Measurements from ENCODE around the gene KIRREL3.

The KIRREL3 gene

DNA sequence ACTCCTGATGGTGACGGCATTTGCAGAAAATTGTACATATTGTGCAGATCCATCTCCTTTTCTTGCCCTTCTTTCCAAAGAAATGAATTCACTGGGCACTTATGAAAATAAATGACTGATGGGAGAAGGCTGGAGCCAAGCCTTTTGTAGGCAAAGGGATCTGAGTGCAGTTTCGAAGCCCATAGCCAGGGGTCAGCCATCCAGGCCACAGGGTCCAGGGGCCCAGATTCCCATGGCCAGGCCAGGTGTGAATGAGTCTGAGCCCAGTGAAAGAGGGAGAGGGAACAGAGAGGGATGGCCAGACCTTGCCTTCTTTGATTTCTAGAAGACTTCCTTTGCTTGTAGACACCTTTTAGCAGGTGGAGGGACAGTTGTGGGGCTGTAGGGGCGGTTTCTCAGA is 209.1 kb downstream of the KIRREL3 start:
- Mint-ChIP-seq H3K4me3 (no peak overlapping the region), H3K4me1 (ENCODE audit: low read depth) (no peaks in the 10 kb centered on the region), H3K36me3 (ENCODE audit: low read depth) (no peaks in the 10 kb centered on the region), H3K9me3 (no peaks in the 10 kb centered on the region), H3K27ac (no peak overlapping the region), H3K27me3 (peaks cover 5% of the 10 kb centered on the region)
- no peak for DNase-seq

DNA sequence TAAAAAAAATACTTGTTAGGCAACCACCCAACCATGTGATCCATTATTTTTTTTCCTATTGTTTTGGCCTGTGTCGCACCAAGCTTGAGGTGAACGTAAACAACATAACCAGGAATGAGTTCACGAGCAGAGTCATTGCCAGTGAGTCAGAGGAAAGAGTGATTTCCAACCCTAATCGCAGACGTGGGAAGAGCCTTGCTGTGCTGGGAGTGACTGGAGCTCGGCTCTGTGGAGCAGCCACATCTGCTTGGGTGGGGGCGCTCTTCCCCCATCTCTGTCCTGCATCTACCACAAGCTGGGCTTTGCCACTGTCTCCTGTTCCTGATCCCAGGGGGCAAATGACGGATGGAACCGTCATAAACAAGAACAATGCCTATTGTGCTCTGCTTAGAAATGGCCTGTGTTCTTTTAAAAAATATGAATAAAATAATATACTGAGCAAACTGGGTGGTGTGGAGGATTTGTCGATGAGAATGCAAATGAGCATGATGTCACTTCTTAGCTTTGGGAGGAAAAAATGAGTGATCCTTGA is 210.0 kb downstream of the KIRREL3 start:
- no peaks in the 10 kb centered on the region for H3K9me3 Mint-ChIP-seq
- H3K4me3 Mint-ChIP-seq: no peak overlapping the region
- H3K27me3 Mint-ChIP-seq: peaks cover 5% of the 10 kb centered on the region
- DNase-seq: no peak
- no peaks in the 10 kb centered on the region for H3K4me1 Mint-ChIP-seq (ENCODE audit: low read depth)
- H3K27ac Mint-ChIP-seq: no peak overlapping the region
- no peaks in the 10 kb centered on the region for H3K36me3 Mint-ChIP-seq (ENCODE audit: low read depth)

DNA sequence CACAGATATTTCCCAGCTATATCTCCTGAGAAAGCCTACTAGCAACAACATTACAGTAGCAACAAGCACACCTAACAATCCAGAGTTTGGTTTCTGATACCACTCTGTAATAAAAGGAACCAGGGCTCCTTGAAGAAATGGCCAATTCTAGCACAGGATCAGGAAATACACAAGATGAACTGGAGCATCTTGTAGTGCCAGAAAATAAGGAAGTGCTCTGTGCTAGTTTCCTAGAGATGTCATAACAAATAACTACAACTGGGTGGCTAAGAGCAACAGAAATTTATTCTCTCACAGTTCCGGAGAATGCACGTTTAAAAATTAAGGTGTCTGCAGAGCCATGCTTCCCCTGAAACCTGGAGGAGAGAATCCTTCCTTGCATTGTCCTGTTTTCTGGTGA is 217.8 kb downstream of the KIRREL3 start:
- peaks cover 8% of the 10 kb centered on the region for H3K27me3 Mint-ChIP-seq
- H3K36me3 Mint-ChIP-seq (ENCODE audit: low read depth): no peaks in the 10 kb centered on the region
- no peak overlapping the region for H3K27ac Mint-ChIP-seq
- no peak overlapping the region for H3K4me3 Mint-ChIP-seq
- DNase-seq: no peak
- H3K4me1 Mint-ChIP-seq (ENCODE audit: low read depth): no peaks in the 10 kb centered on the region
- H3K9me3 Mint-ChIP-seq: no peaks in the 10 kb centered on the region

DNA sequence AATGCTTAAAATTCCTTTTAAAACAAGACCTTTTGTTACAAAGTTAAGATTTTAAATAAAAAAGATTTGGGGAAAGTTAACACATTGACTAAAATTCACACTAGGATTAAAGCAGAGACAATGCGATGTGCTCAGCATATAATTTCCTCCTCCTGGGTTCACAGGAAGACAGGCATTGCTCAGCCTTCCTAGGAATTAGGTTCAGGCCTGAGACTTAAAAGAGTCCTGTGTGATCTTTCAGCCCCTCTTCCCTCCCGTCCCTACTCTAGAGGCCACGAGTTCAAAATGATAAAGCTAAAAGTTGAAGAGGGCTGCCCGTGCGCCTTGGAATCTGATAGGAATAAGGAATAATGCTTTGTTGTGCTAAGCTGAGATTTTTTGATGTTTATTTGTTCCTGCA is 218.6 kb downstream of the KIRREL3 start:
- no peaks in the 10 kb centered on the region for H3K4me1 Mint-ChIP-seq (ENCODE audit: low read depth)
- no peak overlapping the region for H3K27ac Mint-ChIP-seq
- H3K4me3 Mint-ChIP-seq: no peak overlapping the region
- DNase-seq: no peak
- H3K27me3 Mint-ChIP-seq: peaks cover 8% of the 10 kb centered on the region
- no peaks in the 10 kb centered on the region for H3K36me3 Mint-ChIP-seq (ENCODE audit: low read depth)
- no peaks in the 10 kb centered on the region for H3K9me3 Mint-ChIP-seq

DNA sequence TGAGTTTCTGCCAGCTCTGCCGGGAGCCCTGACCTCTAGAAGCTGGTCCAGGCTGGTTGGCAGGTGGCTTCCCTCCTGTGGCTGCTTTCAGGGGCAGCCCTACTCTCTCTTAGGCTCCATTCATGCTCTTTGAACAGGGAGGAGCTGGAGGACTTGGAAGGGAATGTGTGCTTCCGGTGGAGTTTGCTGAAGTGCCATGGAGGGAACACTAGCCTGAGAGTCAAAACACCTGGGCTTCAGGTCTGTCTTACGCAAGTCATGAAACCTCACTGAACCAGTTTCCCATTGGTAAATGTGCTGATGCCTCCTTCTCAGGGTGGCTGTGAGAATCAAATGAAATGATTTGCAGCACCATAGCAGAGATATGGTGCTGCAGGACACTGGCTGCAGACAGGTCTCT is 224.5 kb downstream of the KIRREL3 start:
- H3K36me3 Mint-ChIP-seq (ENCODE audit: low read depth): no peaks in the 10 kb centered on the region

DNA sequence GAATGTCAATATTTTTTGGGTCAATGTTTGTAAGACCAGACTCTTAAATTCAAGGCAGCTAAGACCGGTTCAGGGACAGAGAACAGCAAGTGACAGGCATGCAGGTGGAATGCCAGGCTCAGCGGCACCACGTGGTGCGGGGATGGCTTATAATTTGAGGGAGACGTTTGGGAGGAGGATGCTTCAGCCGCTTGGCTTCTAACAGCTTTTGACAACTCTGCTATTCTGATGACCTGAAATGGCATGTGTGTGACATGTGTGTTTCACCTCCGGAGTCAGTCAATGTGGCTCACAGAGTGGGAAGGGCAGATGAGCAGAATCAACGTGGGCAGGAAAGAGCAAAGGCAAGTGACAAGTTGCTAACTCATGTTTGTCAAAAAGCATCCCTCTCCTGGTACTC is 228.3 kb downstream of the KIRREL3 start:
- Mint-ChIP-seq H3K4me3 (no peak overlapping the region), H3K4me1 (ENCODE audit: low read depth) (no peaks in the 10 kb centered on the region), H3K36me3 (ENCODE audit: low read depth) (no peaks in the 10 kb centered on the region), H3K27me3 (peaks cover 8% of the 10 kb centered on the region), H3K9me3 (no peaks in the 10 kb centered on the region), H3K27ac (no peak overlapping the region)
- DNase-seq: no peak

More for the DNA sequence above, 224.5 kb downstream of the KIRREL3 start:
- H3K9me3 Mint-ChIP-seq: no peaks in the 10 kb centered on the region
- peaks cover 17% of the 10 kb centered on the region for H3K27me3 Mint-ChIP-seq
- DNase-seq: no peak
- no peak overlapping the region for H3K27ac Mint-ChIP-seq
- no peaks in the 10 kb centered on the region for H3K4me1 Mint-ChIP-seq (ENCODE audit: low read depth)
- H3K4me3 Mint-ChIP-seq: no peak overlapping the region

DNA sequence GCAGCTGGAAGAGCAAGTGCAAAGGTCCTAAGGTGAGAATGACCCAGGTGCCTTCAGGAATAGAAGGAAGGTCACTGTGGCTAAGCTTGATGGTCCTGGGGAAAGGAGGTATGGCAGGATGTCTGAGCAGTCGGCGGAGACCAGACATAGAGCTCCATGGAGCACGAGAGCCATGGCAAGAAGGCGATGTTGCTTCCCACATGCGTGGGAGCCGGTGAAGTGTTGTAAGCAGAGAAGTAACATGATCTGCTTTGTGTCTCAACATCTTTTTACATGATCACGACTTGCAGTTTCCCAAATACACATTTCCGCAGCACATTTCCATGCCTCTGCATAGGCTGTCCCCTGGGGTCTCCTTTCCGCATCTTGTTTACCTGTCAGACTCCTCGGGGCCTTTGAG is 231.9 kb downstream of the KIRREL3 start:
- Mint-ChIP-seq H3K27ac (no peak overlapping the region), H3K9me3 (no peaks in the 10 kb centered on the region), H3K4me3 (no peak overlapping the region), H3K27me3 (peaks cover 3% of the 10 kb centered on the region), H3K36me3 (ENCODE audit: low read depth) (no peaks in the 10 kb centered on the region), H3K4me1 (ENCODE audit: low read depth) (no peaks in the 10 kb centered on the region)
- no peak for DNase-seq

DNA sequence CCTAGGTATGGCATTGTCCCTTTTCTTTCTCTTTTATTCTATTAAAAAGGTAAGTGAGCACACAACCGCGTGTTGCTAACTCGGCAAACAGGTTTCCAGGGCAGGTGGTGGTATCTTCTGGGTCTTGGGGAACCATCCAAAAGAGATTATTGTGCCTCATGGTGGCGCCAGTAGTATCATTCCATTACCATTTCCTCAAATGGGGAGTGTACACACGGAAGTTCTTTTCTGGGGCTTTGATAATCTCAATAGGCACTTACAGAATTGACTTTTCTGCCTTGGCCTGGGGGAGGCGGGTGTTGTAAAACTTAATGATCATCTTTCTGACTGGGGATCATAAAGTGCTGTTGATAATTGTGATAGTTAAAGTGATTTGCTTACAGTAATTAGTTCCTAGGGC is 234.1 kb downstream of the KIRREL3 start:
- Mint-ChIP-seq H3K4me3 (no peak overlapping the region), H3K4me1 (ENCODE audit: low read depth) (no peaks in the 10 kb centered on the region), H3K27me3 (no peaks in the 10 kb centered on the region), H3K27ac (no peak overlapping the region), H3K36me3 (ENCODE audit: low read depth) (no peaks in the 10 kb centered on the region), H3K9me3 (no peaks in the 10 kb centered on the region)
- no peak for DNase-seq

DNA sequence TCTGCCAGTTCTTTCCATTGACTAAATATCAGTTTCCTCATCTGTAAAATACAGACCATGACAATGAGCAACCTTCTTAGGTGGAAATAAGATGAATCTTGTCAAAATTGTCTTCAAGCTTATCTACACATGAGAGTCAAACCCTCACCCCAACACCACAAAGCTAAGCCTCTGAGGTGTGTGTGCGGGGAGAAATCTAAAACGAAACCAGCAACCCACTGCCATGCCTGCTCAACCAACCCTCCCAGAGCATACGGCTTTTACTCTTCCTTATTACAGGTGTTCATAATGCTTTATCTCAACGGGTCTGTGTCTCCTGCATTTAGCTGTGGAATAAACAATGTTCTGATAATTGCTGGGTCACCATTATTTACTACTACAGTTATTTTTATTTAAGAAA is 235.4 kb downstream of the KIRREL3 start:
- Mint-ChIP-seq H3K4me3 (no peak overlapping the region), H3K36me3 (ENCODE audit: low read depth) (no peaks in the 10 kb centered on the region), H3K4me1 (ENCODE audit: low read depth) (no peaks in the 10 kb centered on the region), H3K9me3 (no peaks in the 10 kb centered on the region), H3K27me3 (no peaks in the 10 kb centered on the region), H3K27ac (no peak overlapping the region)
- DNase-seq: no peak

DNA sequence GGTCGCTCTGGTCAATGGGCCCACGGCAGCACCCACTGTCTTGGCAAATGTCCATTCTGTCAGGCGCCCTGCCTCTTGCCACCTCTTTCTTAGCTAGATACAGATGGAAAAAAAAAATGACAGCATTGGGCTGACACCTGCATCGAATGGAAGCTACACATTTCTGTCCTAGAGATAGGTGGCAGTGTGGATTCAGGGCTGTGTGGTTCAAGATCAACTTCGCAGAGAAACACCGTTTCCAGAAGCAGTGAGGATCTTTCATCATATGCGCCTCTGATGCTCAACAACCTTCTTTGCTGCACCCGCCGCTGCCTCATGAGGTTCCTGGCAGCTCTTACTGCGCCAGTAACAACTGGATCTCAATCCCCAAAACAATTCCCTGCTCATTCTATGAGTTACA is 236.3 kb downstream of the KIRREL3 start:
- Mint-ChIP-seq H3K27ac (no peak overlapping the region), H3K36me3 (ENCODE audit: low read depth) (no peaks in the 10 kb centered on the region), H3K9me3 (no peaks in the 10 kb centered on the region), H3K27me3 (no peaks in the 10 kb centered on the region), H3K4me1 (ENCODE audit: low read depth) (no peaks in the 10 kb centered on the region), H3K4me3 (no peak overlapping the region)
- DNase-seq: no peak

DNA sequence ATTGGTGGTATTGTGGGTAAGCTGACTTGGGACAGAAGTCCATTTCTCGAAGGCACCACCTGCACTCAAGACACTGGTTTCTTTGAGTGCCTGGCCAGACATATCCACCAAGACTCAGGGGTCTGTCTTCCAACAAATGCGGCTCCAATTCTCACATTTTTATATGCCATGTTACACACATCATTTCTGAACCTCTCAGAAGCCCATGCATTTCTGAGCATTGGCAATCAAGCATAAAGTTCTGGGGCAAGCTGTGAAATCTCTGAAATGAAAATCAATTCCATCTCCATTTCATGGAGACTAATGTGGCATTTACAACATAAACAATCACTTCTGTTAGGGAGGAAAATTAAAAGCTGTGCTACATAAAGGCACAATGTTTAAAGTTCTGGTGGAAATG is 243.7 kb downstream of the KIRREL3 start:
- Mint-ChIP-seq H3K4me1 (ENCODE audit: low read depth) (no peaks in the 10 kb centered on the region), H3K36me3 (ENCODE audit: low read depth) (no peaks in the 10 kb centered on the region), H3K4me3 (no peak overlapping the region), H3K9me3 (no peaks in the 10 kb centered on the region), H3K27ac (no peak overlapping the region), H3K27me3 (peaks cover 2% of the 10 kb centered on the region)
- no peak for DNase-seq

DNA sequence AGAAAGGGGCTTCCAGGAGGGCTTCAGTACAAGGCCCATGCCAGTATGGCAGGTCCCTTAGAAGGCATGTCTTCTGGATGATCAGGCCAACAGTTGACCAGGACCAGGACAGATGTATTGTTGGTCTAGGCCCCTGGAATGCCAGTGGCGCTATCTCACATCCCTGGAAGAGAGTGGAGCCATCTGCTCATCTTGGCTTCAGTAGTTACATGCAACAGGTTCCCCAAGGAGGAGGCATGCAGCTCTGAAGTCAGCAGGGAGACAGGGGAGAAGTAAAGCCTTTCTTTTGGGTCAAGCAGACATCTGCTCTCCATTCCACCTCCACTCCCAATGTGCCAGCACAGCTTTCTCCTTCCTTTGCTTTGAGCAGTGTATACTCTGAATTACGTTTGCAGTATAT is 244.1 kb downstream of the KIRREL3 start:
- Mint-ChIP-seq H3K27me3 (peaks cover 5% of the 10 kb centered on the region), H3K4me3 (no peak overlapping the region), H3K9me3 (no peaks in the 10 kb centered on the region), H3K27ac (no peak overlapping the region), H3K36me3 (ENCODE audit: low read depth) (no peaks in the 10 kb centered on the region), H3K4me1 (ENCODE audit: low read depth) (no peaks in the 10 kb centered on the region)
- no peak for DNase-seq

DNA sequence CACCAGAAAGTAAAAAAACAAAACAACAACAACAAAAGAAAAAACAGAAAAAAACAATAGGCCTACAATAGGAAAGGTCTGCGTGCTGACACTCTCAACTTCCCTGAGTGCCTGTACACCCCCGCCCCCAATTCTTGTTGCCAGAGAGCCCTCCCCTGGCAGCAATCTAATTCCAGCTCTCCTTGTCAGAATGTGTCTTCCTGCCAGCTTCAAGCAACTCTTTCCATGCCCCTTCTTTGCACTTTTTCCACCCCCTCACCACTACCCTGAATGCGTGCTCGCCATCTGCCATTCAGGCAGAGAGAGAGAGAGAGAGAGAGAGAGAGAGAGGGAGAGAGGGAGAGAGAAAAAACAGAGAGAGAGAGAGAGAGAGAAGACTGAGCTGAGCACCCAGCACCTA is 245.0 kb downstream of the KIRREL3 start:
- Mint-ChIP-seq H3K4me3 (no peak overlapping the region), H3K27ac (no peak overlapping the region), H3K4me1 (ENCODE audit: low read depth) (no peaks in the 10 kb centered on the region), H3K27me3 (peaks cover 5% of the 10 kb centered on the region), H3K36me3 (ENCODE audit: low read depth) (no peaks in the 10 kb centered on the region), H3K9me3 (no peaks in the 10 kb centered on the region)
- no peak for DNase-seq

DNA sequence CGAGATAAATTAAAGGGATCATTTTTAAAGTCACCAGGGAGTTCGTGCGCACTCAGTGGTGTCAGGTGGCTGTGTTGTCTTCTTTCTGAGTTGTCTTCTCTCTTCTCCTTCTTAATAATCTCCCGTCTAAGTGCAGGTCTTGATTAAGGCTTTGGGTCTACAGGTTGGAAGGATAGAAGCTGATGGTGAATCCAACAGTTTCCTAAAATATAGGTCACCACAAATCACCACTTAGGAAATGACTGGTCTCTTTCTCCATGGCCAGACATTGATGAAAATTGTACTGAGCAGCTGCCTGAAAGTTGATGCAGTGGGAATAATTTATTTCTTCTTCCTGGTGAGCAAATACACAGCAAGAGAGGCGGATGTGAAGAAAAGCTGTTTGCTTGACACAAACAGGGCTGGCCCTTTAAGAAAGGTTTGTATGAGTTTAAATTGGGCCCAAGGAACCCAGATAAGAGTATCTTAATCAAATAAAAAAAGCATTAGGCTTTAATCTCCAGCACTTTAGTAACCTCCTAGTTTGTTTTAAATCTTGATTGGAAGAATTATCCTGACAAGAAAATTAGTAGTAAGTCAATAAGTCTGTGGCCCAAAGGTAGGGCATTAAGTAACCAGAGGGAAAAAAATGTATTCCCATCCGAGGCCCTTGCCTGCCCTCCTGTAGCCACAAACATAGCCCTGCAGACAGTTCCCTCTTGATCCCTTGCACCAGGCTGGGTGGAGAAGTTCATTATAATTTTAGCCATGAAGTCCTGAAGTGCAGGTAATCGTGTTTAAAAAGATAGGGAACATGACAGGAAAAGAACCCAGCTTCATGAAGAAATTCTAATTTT is 245.8 kb downstream of the KIRREL3 start:
- Mint-ChIP-seq H3K9me3 (no peaks in the 10 kb centered on the region), H3K27me3 (peaks cover 5% of the 10 kb centered on the region), H3K4me1 (ENCODE audit: low read depth) (no peaks in the 10 kb centered on the region), H3K27ac (no peak overlapping the region), H3K36me3 (ENCODE audit: low read depth) (no peaks in the 10 kb centered on the region), H3K4me3 (no peak overlapping the region)
- no peak for DNase-seq

DNA sequence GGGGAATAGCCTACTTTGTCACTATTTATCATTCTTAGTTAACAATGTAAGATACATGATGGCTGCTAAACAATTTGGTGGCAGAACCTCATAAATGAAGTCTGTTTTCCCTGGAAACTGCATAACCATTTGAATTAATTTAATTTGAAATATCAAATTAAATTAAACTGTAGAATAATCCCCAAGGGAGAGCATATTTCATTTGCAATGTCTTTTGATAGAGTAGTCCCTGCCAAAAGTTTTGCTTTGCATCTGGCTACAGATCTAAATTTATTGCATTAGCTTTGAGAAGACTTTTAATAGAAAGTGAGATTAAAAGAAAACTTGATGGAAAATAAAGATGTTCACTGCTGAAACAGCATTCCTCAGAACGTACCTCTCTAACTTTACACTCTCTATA is 246.6 kb downstream of the KIRREL3 start:
- H3K36me3 Mint-ChIP-seq (ENCODE audit: low read depth): no peaks in the 10 kb centered on the region
- H3K27me3 Mint-ChIP-seq: peaks cover 5% of the 10 kb centered on the region
- no peak for DNase-seq
- H3K9me3 Mint-ChIP-seq: no peaks in the 10 kb centered on the region
- no peak overlapping the region for H3K27ac Mint-ChIP-seq
- no peak overlapping the region for H3K4me3 Mint-ChIP-seq
- H3K4me1 Mint-ChIP-seq (ENCODE audit: low read depth): no peaks in the 10 kb centered on the region

Data from activated T-cell treated with anti-CD3 and anti-CD28 coated beads, Interleukin-2, amount 50 U/mL, for 24 hours (primary cell).